ENCODE data around the gene TSPAN18.
A peak's percentile ranks its signal among the peaks of the same experiment; 100 is the strongest.

The TSPAN18 gene

GRCh38 chr11:44763121-44763820 is 36.5 kb downstream of the TSPAN18 start:
- peak; percentile 39 for DNase-seq

- DNase-seq, result no peak
Measured at GRCh38 chr11:44764583-44764982, 37.8 kb downstream of the TSPAN18 start.

DNA sequence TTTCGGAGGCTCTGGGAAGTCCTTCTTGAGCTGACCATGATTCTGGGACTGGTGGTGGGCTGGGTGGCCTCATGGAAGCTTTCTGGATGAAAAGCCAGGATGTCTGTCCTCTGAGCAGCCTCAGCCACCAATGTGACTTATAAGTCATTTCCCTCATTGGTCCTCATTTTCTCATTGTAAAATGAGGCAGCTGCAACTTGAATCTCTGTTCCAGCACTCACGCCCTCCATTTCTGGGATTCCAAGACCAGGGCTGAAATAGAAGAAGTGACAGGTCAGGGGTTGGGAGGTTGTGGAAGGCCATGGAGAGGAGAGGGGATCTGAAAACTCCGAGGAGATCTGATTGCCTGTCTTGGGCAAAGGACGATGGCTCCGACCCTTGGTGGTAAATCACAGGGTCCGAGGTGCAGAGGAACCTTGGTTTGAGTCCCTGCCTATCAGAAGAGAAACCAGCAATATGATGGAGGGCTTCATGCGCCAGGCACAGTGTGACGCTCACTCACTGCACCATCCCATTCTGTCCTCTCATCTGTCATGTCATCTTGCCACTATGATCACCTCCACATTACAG is 38.3 kb downstream of the TSPAN18 start:
- DNase-seq, result no peak

GRCh38 chr11:44765676-44766075 is 38.9 kb downstream of the TSPAN18 start:
- DNase-seq, result no peak

GRCh38 chr11:44766112-44766971 is 39.6 kb downstream of the TSPAN18 start:
- peak; percentile 86 for DNase-seq

- no peak for DNase-seq
Measured at GRCh38 chr11:44766972-44767278, 40.2 kb downstream of the TSPAN18 start.

DNA sequence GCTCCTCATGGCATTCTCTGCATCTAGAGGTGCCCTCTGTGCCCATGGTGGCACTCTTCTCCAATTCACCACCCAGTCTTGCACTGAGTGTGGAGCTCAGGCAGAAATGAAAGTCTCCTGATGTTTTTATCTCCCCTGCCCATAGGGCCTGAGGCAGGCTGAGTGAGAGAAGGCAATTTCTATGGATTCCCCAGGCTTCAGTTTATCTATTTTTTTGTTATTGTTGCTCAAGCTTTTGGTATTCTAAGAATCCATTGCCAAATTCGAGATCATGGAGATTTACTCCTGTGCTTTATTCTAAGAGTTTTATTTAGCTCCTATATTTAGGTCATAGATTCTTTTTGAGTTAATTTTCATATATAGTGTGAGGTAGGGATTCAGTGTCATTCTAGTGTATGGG is 40.7 kb downstream of the TSPAN18 start:
- DNase-seq, result peak; percentile 62

- DNase-seq, result peak; percentile 58
Measured at GRCh38 chr11:44770401-44770800, 43.6 kb downstream of the TSPAN18 start.

DNA sequence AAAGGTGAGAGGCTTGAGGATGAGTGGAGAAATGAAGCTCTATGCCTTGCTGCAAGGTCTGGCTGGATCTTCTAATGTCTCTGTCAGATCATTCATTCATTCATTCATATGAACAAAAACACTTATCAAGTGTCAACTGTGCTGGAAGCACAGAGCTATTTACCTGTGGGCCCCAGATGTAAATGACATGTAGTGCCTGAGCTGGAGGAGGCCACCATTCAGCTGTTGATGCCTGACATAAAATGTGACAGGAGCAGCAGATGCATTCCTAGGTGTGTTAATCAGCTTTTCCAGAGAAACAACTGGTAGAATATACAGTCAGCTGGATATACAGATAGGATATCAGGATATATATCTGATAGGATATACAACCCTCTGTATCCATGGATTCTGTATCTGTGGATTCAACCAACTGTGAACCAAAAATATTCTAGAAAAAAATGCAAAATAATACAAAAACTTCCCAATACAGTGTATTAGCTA is 44.5 kb downstream of the TSPAN18 start:
- no peak for DNase-seq

DNA sequence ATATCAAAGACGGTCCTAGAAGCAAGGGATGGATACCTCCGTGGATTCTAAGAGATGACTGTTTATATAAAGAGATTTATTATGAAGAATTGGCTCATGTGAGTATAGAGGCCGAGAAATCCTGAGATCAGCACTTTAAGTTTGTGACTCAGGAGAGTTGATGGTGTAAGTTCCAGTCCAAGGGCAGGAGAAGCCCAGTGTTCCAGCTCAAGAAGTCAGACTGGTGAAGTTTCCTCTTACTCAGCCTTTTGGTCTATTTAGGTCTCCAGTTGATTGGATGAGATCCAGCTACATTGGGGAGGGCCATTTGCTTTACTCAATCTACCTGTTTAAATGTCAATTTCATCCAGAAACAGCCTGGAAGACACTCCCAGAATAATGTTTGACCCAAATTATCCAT is 45.1 kb downstream of the TSPAN18 start:
- no peak for DNase-seq

- DNase-seq, result no peak
Measured at GRCh38 chr11:44773351-44773965, 46.7 kb downstream of the TSPAN18 start.

DNA sequence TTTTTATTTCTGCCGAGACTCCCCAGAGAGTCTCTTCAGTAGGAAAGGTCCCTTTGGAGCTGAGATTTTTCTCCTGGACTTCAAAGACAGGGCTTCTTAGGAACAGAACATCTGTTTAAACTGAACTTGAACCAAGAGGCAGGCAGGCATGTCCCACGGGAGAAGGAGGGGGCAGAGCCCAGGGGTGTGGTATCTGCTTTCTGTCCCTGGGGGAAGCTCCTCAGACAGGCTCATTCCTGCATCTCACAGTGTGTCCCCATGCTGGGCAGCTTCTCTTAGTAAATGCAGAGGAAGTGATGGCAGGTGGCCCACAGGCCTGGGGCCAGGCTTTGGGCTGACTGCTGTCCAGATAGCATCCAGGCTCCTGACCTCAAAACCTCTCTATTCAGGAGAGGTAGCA is 47.3 kb downstream of the TSPAN18 start:
- no peak for DNase-seq

DNA sequence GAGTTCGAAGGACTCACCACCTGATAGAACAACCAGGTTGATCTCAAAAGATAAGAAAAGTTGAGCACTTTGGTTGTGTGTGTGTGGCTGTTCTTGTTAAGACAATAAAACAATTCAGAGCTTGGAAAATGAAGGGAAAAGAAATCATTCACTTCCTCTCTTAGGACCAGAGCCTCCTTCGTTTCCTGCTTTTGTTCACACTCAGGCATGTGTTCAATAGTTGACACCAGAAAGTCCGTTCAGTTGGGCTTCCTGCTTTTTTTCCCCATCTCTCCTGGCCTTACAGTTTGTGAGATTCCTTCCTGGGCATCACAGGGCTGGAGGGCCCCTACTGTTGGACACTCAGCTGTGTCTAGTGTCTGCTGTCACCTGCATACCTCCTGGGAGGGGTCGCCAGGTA is 48.0 kb downstream of the TSPAN18 start:
- no peak for DNase-seq

DNA sequence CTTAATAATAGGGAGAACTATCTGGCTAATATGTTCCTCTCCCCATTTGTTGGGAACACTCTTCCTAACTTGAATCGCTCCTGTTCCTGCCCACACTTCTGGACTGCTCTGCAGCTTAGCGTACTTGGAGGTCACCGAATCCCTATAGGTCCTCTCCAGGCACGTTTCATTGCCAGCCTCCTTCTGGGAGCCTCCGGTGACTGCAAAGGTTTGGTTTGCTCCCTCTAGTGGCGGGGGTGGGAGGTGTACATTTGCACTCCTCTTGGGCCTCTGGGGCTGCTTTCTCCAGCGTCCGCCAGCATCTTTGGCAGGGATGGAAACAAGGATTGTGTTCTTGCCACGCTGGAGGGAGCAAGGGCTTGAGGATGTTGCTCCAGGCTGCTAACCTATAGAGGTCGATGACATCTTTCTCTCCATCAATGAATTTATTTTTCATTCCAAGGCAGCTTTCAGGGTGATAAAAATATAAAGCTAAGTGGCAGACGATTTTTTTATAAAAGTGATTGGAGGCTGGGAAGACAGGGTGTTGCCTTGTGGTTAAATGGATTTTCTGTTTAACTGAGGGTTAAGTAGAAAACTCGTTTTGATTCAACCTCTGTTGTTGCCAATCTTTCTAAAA is 48.7 kb downstream of the TSPAN18 start:
- DNase-seq, result peak; percentile 85

GRCh38 chr11:44775985-44776446 is 49.3 kb downstream of the TSPAN18 start:
- no peak for DNase-seq

DNA sequence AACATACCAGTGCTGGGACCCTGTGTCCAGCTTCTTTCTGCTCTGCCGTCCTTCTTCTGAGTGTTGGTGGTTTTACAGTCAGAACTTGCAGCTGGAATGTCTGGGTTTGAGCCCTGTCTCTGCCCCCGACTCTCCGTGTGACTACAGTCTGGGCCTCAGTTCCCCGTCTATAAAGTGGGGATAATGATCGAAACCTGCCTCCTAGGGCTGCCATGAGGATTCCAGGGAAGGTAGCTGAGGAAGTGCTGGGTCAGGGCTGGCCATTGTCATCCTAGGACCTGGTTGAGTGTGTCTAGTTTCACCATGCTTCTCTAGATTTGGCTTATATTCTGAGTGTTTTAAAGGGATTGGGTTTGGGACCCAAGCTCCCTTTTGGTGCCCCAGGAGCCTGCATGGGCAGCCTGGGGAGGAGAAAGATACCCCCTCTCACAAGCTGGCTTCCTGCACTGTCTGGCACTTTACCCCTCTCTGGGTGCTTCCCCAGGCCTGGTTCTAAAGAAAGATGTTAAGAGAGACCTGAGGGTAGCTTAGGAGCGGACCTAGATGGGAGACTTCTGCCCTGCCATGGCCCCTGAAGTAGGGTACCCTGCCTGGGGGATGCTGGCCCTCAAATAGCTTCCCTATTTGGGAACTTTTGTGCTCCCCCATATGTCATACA is 49.9 kb downstream of the TSPAN18 start:
- no peak for DNase-seq

GRCh38 chr11:44777209-44778194 is 50.7 kb downstream of the TSPAN18 start:
- peak; percentile 36 for DNase-seq

- DNase-seq, result peak; percentile 82
Measured at GRCh38 chr11:44778195-44779100, 51.7 kb downstream of the TSPAN18 start.

DNA sequence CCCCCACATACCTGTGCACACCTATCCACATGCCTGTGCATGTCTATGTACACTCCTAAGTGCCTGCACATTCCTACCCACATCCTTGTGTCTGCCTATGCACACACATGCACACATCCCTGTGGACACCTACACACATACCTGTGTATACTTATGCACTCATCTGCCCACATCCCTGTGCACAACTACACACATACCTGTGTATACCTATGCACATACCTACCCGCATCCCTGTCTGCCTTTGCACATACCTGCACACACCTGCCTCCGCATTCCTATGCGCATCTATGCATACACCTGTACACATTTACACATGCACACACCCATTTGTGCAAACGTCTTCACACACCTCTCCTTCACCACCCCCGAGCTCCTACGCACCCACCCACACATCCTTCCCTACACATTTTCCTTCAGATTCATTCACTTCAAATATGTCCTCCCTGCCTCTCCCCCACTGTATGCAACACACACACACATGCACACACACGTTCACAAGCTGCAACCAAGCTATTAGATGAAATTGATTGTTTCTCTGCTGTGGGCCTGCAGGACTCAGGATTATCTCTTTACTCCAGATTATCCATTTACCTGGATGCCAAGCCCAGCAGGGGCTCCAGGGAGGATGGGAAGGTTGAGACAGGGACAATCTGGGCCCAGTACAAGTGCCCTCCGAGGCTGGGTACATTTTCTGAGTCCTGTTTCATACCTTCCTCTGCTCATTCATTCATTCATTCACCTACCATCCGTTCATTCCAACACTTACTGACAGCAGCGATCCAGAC is 53.2 kb downstream of the TSPAN18 start:
- no peak for DNase-seq
